ENCODE data around the gene USP36. TPM values are rescaled to one million over a fixed set of nuclear protein-coding genes. Genes with fewer than 3 reads are reported as not detected.

USP36 gene
- total and polyA plus RNA-seq, 4 donors: 8.0 to 20.7 (median 10.5) TPM

GRCh38 chr17:78821961-78822360, 18.7 kb downstream of the USP36 start:
- H3K9ac ChIP-seq (ENCODE audit: low read depth in 1 of 2, low read length in 2 of 2): no peak overlapping the region
- WGBS: 97% methylated on average over 8 of the region's 8 CpGs

GRCh38 chr17:78820841-78821240, 19.8 kb downstream of the USP36 start:
- no peak overlapping the region for H3K4me3 ChIP-seq (ENCODE audit: low read depth in 1 of 3, low read length in 3 of 3)
- no peaks in the 10 kb centered on the region for H3K9me3 ChIP-seq (ENCODE audit: control insufficient read depth in 4 of 4, low read length in 3 of 4)
- H3K9ac ChIP-seq (ENCODE audit: low read depth in 1 of 2, low read length in 2 of 2): no peak overlapping the region
- no peaks in the 10 kb centered on the region for H3K27me3 ChIP-seq (ENCODE audit: control insufficient read depth in 4 of 4, insufficient read depth in 4 of 4, low read length in 3 of 4)
- H3K36me3 ChIP-seq (ENCODE audit: control insufficient read depth in 4 of 4, insufficient read depth in 3 of 4, low read depth in 1 of 4, low read length in 3 of 4): peaks cover 28 to 85% (median 66%) of the 10 kb centered on the region in 4 donors
- H3K4me1 ChIP-seq (ENCODE audit: control insufficient read depth in 4 of 4, insufficient read depth in 4 of 4, low read length in 3 of 4): no peaks in the 10 kb centered on the region
- H3K27ac ChIP-seq (ENCODE audit: low read depth in 1 of 2, low read length in 2 of 2): no peak overlapping the region
- WGBS: 93% methylated on average over 13 of the region's 13 CpGs
- no peak for DNase-seq (ENCODE audit: low spot score)
- TF ChIP-seq HNF4G (IDR thresholded peaks at IDR 0.05) (no peak), JUND (IDR thresholded peaks at IDR 0.05) (no peak), ATF3 (IDR thresholded peaks at IDR 0.05) (no peak), MAX (IDR thresholded peaks at IDR 0.05) (no peak), FOXA1 (IDR thresholded peaks at IDR 0.05) (no peak), RXRA (IDR thresholded peaks at IDR 0.05) (no peak), YY1 (IDR thresholded peaks at IDR 0.05) (no peak), EGR1 (IDR thresholded peaks at IDR 0.05; ENCODE audit: low read depth in 2 of 2) (no peak), NR2F2 (IDR thresholded peaks at IDR 0.05) (no peak), FOXA2 (IDR thresholded peaks at IDR 0.05) (no peak), SP1 (IDR thresholded peaks at IDR 0.05) (no peak)
- TF ChIP-seq, protein P1, sequence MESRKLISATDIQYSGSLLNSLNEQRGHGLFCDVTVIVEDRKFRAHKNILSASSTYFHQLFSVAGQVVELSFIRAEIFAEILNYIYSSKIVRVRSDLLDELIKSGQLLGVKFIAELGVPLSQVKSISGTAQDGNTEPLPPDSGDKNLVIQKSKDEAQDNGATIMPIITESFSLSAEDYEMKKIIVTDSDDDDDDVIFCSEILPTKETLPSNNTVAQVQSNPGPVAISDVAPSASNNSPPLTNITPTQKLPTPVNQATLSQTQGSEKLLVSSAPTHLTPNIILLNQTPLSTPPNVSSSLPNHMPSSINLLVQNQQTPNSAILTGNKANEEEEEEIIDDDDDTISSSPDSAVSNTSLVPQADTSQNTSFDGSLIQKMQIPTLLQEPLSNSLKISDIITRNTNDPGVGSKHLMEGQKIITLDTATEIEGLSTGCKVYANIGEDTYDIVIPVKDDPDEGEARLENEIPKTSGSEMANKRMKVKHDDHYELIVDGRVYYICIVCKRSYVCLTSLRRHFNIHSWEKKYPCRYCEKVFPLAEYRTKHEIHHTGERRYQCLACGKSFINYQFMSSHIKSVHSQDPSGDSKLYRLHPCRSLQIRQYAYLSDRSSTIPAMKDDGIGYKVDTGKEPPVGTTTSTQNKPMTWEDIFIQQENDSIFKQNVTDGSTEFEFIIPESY (IDR thresholded peaks at IDR 0.05): no peak

More at GRCh38 chr17:78821961-78822360, 18.7 kb downstream of the USP36 start:
- H3K27me3 ChIP-seq (ENCODE audit: control insufficient read depth in 4 of 4, insufficient read depth in 4 of 4, low read length in 3 of 4): no peaks in the 10 kb centered on the region
- no peak overlapping the region for H3K4me3 ChIP-seq (ENCODE audit: low read depth in 1 of 3, low read length in 3 of 3)
- no peaks in the 10 kb centered on the region for H3K4me1 ChIP-seq (ENCODE audit: control insufficient read depth in 4 of 4, insufficient read depth in 4 of 4, low read length in 3 of 4)
- DNase-seq (ENCODE audit: low spot score): no peak
- peaks cover 28 to 89% (median 70%) of the 10 kb centered on the region in 4 donors for H3K36me3 ChIP-seq (ENCODE audit: control insufficient read depth in 4 of 4, insufficient read depth in 3 of 4, low read depth in 1 of 4, low read length in 3 of 4)
- no peak for TF ChIP-seq REST (IDR thresholded peaks at IDR 0.05)
- no peak for TF ChIP-seq JUND (IDR thresholded peaks at IDR 0.05)
- no peak for TF ChIP-seq RAD21 (IDR thresholded peaks at IDR 0.05)
- TF ChIP-seq TAF1 (conservative IDR thresholded peaks at IDR 0.05): no peak
- no peak for TF ChIP-seq MAX (IDR thresholded peaks at IDR 0.05)
- TF ChIP-seq HNF4G (IDR thresholded peaks at IDR 0.05): no peak
- no peak for TF ChIP-seq SP1 (IDR thresholded peaks at IDR 0.05)
- TF ChIP-seq RXRA (IDR thresholded peaks at IDR 0.05): no peak
- TF ChIP-seq FOXA1 (IDR thresholded peaks at IDR 0.05): no peak
- TF ChIP-seq NR2F2 (IDR thresholded peaks at IDR 0.05): no peak
- no peak for TF ChIP-seq CTCF (IDR thresholded peaks at IDR 0.05; ENCODE audit: low read depth, low read length, missing input control)
- TF ChIP-seq GABPA (IDR thresholded peaks at IDR 0.05 in 1 of 2, conservative IDR thresholded peaks at IDR 0.05 in 1 of 2): no peak
- no peak overlapping the region for H3K27ac ChIP-seq (ENCODE audit: low read depth in 1 of 2, low read length in 2 of 2)
- H3K9me3 ChIP-seq (ENCODE audit: control insufficient read depth in 4 of 4, low read length in 3 of 4): no peaks in the 10 kb centered on the region
